Measurements from ENCODE around the gene SKIDA1. TPM values are rescaled to one million over a fixed set of nuclear protein-coding genes. Genes with fewer than 3 reads are reported as not detected.

SKIDA1 gene
- total RNA-seq, 1 donor from 2014 or later, result 0.16 TPM

DNA sequence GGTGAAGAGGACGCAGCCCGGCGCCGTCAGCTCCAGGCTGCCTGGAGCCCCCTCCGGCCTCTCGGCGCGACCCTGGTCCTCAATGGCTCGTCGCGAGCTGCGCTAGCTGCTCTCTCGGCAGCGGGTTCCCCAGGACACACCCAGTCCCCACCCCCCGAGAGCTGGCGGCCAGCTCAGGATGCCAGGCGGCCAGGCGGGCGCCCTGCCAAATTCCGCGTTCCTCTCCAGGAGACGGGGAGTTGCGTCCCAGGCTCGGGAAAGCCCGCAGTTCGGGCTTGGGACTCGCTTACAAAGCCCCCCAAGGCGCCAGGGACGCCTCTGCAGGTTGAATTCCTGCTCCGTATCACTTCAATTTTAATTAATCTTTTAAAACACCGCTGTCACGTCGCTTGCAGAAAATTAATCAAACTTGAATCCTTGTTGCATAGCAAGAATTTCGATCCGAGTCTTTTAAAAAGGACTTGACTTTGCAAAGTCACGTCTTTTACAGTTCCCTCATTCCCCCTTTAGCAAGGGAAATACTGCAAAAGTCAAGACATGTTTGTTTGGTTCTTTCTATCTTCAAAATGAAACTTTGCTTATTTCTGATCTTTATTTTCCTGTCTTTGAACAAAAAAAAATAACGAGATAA, 28.2 kb downstream of the SKIDA1 start:
- Mint-ChIP-seq H3K27ac (no peak overlapping the region), H3K27me3 (peaks cover 79% of the 10 kb centered on the region), H3K36me3 (ENCODE audit: low read depth) (peaks cover 3% of the 10 kb centered on the region), H3K4me3 (peak overlapping the region; percentile 89), H3K4me1 (peaks cover 17% of the 10 kb centered on the region), H3K9me3 (peaks cover 3% of the 10 kb centered on the region)
- intact Hi-C loops (cut with micrococcal nuclease), result loop anchor here (1.0 to 10.0 kb wide), 8 partner anchors 19 to 1600 kb away; partner anchors contain the start of genes DNAJC1, MLLT10 and MSRB2
- DNase-seq, result peak; percentile 73

DNA sequence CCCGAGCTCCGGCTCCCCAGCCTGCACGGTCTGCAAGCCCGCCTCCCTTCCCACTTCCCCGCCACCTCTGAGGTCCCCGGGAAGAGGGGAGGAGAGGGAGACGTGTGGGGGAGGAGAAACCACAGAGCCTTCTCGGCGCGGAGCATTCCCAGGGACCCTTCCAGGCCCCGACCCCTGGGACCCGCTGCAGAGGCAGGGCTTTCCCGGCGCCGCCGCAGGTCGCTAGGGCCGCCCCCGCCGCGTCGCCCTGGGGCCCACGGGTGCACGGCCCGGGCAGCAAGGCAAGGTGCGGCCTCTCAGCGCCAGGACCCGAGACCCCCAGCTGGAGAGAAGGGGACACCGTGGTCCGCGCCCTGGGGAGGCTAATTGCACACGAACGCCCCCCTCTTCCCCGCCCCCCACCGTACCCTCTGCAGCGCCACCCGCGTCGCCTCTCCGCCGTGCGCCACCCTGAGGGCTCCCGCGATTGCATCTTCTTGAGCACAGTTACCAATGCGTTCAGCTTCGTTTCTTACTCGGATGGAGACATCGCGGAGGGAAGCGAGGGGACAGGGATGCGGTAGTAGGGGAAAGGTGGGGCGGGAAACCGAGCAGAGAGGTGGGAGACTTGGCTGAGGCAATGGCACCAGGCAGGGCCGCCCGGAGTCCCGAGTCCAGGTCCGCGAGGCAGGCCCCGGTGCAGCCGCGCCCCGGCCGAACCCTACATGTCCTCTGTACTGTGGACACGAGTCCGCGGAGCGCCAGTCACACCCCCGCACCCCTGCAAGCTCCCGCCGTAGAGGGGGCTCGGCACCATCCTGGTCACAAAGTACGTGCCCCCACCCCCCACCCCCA, 28.9 kb downstream of the SKIDA1 start:
- Mint-ChIP-seq H3K27ac (peak overlapping the region; percentile 53), H3K36me3 (ENCODE audit: low read depth) (peaks cover 3% of the 10 kb centered on the region), H3K9me3 (peaks cover 3% of the 10 kb centered on the region), H3K4me3 (peak overlapping the region; percentile 89), H3K4me1 (peaks cover 17% of the 10 kb centered on the region), H3K27me3 (peaks cover 76% of the 10 kb centered on the region)
- DNase-seq, result peak; percentile 85
- intact Hi-C loops (cut with micrococcal nuclease), result loop anchor here (1.0 to 10.0 kb wide), 9 partner anchors 20 to 1601 kb away; partner anchors contain the start of genes DNAJC1, MLLT10 and MSRB2

GRCh38 chr10:21495752-21496342, 29.6 kb downstream of the SKIDA1 start:
- Mint-ChIP-seq H3K9me3 (peaks cover 3% of the 10 kb centered on the region), H3K36me3 (ENCODE audit: low read depth) (peaks cover 3% of the 10 kb centered on the region), H3K27ac (peak overlapping the region; percentile 45), H3K4me1 (peaks cover 17% of the 10 kb centered on the region), H3K4me3 (peak overlapping the region; percentile 89), H3K27me3 (peaks cover 74% of the 10 kb centered on the region)
- DNase-seq, result peak; percentile 97
- intact Hi-C loops (cut with micrococcal nuclease), result loop anchor here (1.0 to 10.0 kb wide), 9 partner anchors 39 to 1601 kb away; partner anchors contain the start of genes DNAJC1, MLLT10 and MSRB2

- Mint-ChIP-seq H3K27me3 (peaks cover 72% of the 10 kb centered on the region), H3K27ac (no peak overlapping the region), H3K9me3 (peaks cover 3% of the 10 kb centered on the region), H3K4me3 (peak overlapping the region; percentile 89), H3K4me1 (peaks cover 17% of the 10 kb centered on the region), H3K36me3 (ENCODE audit: low read depth) (peaks cover 3% of the 10 kb centered on the region)
- intact Hi-C loops (cut with micrococcal nuclease), result loop anchor here (1.0 to 10.0 kb wide), 7 partner anchors 237 to 1602 kb away; partner anchors contain the start of genes DNAJC1 and MSRB2
- DNase-seq, result no peak
Measured at GRCh38 chr10:21495002-21495751, 30.3 kb downstream of the SKIDA1 start.

- Mint-ChIP-seq H3K4me3 (peak overlapping the region; percentile 89), H3K4me1 (peaks cover 17% of the 10 kb centered on the region), H3K27ac (no peak overlapping the region), H3K27me3 (peaks cover 67% of the 10 kb centered on the region), H3K9me3 (peaks cover 3% of the 10 kb centered on the region), H3K36me3 (ENCODE audit: low read depth) (peaks cover 3% of the 10 kb centered on the region)
- intact Hi-C loops (cut with micrococcal nuclease), result loop anchor here (1.0 to 10.0 kb wide), 7 partner anchors 238 to 1603 kb away; partner anchors contain the start of genes DNAJC1 and MSRB2
- DNase-seq, result peak; percentile 76
Measured at GRCh38 chr10:21494191-21495001, 31.1 kb downstream of the SKIDA1 start.

- Mint-ChIP-seq H3K9me3 (peaks cover 3% of the 10 kb centered on the region), H3K27me3 (peaks cover 62% of the 10 kb centered on the region), H3K36me3 (ENCODE audit: low read depth) (peaks cover 3% of the 10 kb centered on the region), H3K27ac (no peak overlapping the region), H3K4me3 (peak overlapping the region; percentile 77), H3K4me1 (peaks cover 14% of the 10 kb centered on the region)
- DNase-seq, result no peak
- intact Hi-C loops (cut with micrococcal nuclease), result loop anchor here (10.0 kb wide), 1 partner anchor 319 kb away; no protein-coding TSS in a partner anchor
Measured at GRCh38 chr10:21493784-21494183, 31.7 kb downstream of the SKIDA1 start.

DNA sequence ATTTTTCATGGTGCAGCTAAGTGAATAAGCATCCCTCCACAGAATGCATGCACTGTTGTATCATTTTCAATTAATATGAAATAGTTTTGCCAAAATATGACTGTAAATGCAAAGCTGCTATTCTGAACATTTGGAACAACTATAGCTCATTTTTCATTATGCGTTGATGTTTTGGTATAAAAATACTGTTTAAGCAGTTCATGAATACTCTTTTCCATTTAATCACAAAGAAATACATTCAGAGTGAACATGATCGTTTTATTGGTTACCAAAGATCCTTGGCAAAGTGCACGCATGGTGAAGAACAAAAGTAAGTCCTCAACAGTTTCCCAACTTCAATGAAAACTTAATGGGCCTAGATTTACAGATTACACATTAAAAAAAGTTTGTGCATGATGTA, 33.1 kb downstream of the SKIDA1 start:
- peaks cover 3% of the 10 kb centered on the region for H3K36me3 Mint-ChIP-seq (ENCODE audit: low read depth)
- peaks cover 12% of the 10 kb centered on the region for H3K4me1 Mint-ChIP-seq
- H3K4me3 Mint-ChIP-seq, result no peak overlapping the region
- peaks cover 3% of the 10 kb centered on the region for H3K9me3 Mint-ChIP-seq
- no peak overlapping the region for H3K27ac Mint-ChIP-seq
- intact Hi-C loops (cut with micrococcal nuclease), result loop anchor here (10.0 kb wide), 1 partner anchor 318 kb away; no protein-coding TSS in a partner anchor
- DNase-seq, result no peak
- H3K27me3 Mint-ChIP-seq, result peaks cover 57% of the 10 kb centered on the region

GRCh38 chr10:21490711-21491105, 34.8 kb downstream of the SKIDA1 start:
- H3K4me1 Mint-ChIP-seq, result peaks cover 10% of the 10 kb centered on the region
- H3K9me3 Mint-ChIP-seq, result peaks cover 3% of the 10 kb centered on the region
- no peak overlapping the region for H3K27ac Mint-ChIP-seq
- intact Hi-C loops (cut with micrococcal nuclease), result loop anchor here (10.0 kb wide), 1 partner anchor 316 kb away; no protein-coding TSS in a partner anchor
- peaks cover 53% of the 10 kb centered on the region for H3K27me3 Mint-ChIP-seq
- no peak for DNase-seq
- H3K36me3 Mint-ChIP-seq (ENCODE audit: low read depth), result peaks cover 3% of the 10 kb centered on the region
- no peak overlapping the region for H3K4me3 Mint-ChIP-seq

DNA sequence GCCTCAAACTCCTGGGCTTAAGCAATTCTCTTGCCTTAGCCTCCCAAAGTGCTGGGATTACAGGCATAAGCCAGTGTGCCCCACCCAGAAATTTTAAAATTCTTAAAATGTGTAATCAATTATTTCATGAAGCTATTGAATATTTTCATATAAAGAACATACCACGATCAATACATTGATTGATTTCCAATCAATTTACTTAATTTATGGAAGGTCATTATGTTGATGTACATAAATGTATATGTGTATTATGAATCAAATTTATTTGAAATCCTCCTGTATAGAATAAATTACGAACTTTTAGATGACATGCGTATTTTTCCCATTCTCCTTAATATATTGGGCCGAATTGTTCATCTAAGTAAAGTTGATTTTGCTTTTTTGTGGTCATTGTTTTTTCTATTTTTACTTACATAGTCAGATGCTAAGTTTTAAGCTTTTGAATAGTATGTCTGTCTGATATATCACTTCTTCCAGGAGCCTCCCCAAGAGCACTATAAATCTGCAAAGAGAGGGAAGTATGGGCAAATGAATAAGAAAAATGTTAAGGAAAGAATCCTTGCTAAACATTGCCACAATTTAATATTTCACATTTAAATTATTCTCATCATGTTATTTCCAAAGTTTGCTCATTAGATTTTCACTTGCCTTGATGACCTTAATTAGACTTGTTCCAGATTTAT, 35.3 kb downstream of the SKIDA1 start:
- peaks cover 6% of the 10 kb centered on the region for H3K4me1 Mint-ChIP-seq

DNA sequence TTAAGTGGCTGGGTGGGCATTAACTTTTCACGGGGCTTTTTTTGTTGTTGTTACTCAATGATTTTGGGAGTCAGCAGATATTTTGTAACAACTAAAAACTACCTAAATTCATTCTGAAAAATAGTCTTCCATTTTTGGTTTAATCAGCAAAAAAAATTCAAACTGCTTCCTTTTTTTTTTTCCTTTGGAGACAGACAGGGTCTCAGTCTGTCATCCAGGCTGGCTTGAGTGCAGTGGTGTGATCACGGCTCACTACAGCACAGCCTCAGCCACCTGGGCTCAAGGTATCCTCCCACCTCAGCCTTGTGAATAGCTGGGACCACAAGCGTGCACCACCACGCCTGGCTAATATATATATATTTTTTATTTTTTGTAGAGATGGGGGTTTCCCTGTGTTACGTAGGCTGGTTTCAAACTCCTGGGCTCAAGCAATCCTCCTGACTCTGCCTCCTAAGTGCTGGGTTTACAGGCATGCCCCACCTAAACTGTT, 36.5 kb downstream of the SKIDA1 start:
- Mint-ChIP-seq H3K27me3 (peaks cover 42% of the 10 kb centered on the region), H3K4me3 (no peak overlapping the region), H3K9me3 (peaks cover 3% of the 10 kb centered on the region), H3K36me3 (ENCODE audit: low read depth) (no peaks in the 10 kb centered on the region), H3K27ac (no peak overlapping the region), H3K4me1 (peaks cover under 1% of the 10 kb centered on the region)
- intact Hi-C loops (cut with micrococcal nuclease), result no loop called here
- no peak for DNase-seq

More for the DNA sequence above, 35.3 kb downstream of the SKIDA1 start:
- no peak for DNase-seq
- intact Hi-C loops (cut with micrococcal nuclease), result loop anchor here (10.0 kb wide), 1 partner anchor 315 kb away; no protein-coding TSS in a partner anchor
- peaks cover 3% of the 10 kb centered on the region for H3K9me3 Mint-ChIP-seq
- H3K36me3 Mint-ChIP-seq (ENCODE audit: low read depth), result no peaks in the 10 kb centered on the region
- peaks cover 49% of the 10 kb centered on the region for H3K27me3 Mint-ChIP-seq
- no peak overlapping the region for H3K4me3 Mint-ChIP-seq
- H3K27ac Mint-ChIP-seq, result no peak overlapping the region

DNA sequence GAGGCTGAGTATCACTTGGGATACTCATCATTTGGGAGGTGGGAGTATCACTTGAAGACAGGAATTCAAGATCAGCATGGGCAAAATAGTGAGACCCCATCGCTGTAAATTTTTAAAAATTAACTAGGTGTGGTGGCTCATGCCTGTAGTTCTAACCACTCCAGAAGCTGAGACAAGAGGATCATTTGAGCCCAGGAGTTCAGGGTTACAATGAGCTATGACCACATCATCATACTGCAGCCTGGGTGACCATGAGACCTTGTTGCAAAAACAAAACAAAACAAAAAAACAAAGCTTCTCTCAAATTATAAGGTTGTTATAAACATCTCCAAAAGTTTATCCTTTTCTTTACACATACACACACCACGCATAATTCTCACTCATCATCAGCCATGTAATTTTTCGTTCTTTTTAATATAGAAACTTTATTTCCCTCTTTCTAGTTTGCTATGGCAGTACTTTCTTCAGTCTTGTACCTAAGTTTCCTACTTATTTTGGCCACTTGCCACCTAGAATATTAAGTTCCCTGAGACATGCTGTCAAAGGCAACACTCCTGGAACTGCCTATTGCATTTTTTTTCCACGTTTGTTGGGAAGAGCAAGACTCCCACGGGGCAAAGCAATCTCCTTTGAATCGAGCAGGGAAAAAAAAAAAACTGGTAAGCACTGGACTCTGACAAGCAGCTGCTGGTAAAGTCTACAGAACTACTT, 37.1 kb downstream of the SKIDA1 start:
- Mint-ChIP-seq H3K9me3 (no peaks in the 10 kb centered on the region), H3K27ac (no peak overlapping the region), H3K36me3 (ENCODE audit: low read depth) (no peaks in the 10 kb centered on the region), H3K27me3 (peaks cover 37% of the 10 kb centered on the region), H3K4me1 (no peaks in the 10 kb centered on the region), H3K4me3 (no peak overlapping the region)
- no peak for DNase-seq
- intact Hi-C loops (cut with micrococcal nuclease), result no loop called here
